ENCODE measurements around the gene XYLT1.

Gene XYLT1

GRCh38 chr16:17227278-17227677 lies 243.5 kb downstream of the XYLT1 start:
- DNase-seq = no peak

GRCh38 chr16:17225541-17225940 lies 245.2 kb downstream of the XYLT1 start:
- no peak for DNase-seq

GRCh38 chr16:17224879-17225281 lies 245.9 kb downstream of the XYLT1 start:
- no peak for DNase-seq

GRCh38 chr16:17224350-17224749 lies 246.4 kb downstream of the XYLT1 start:
- DNase-seq = no peak

- DNase-seq = no peak
These were observed 247.2 kb downstream of the XYLT1 start for GRCh38 chr16:17223576-17223975.

GRCh38 chr16:17222871-17223401 lies 247.8 kb downstream of the XYLT1 start:
- DNase-seq = no peak

GRCh38 chr16:17219991-17220390 lies 250.8 kb downstream of the XYLT1 start:
- DNase-seq = no peak

- DNase-seq = no peak
These were observed 254.8 kb downstream of the XYLT1 start for GRCh38 chr16:17215936-17216335.

GRCh38 chr16:17215306-17215705 lies 255.5 kb downstream of the XYLT1 start:
- no peak for DNase-seq

GRCh38 chr16:17213974-17214373 lies 256.8 kb downstream of the XYLT1 start:
- DNase-seq = no peak

- DNase-seq = no peak
These were observed 257.7 kb downstream of the XYLT1 start for GRCh38 chr16:17213025-17213424.

- DNase-seq = no peak
These were observed 258.2 kb downstream of the XYLT1 start for GRCh38 chr16:17212606-17213005.

GRCh38 chr16:17211797-17212196 lies 259.0 kb downstream of the XYLT1 start:
- DNase-seq = no peak

- DNase-seq = no peak
These were observed 264.0 kb downstream of the XYLT1 start for GRCh38 chr16:17206712-17207111.

- no peak for DNase-seq
These were observed 265.2 kb downstream of the XYLT1 start for GRCh38 chr16:17205279-17206211.

- no peak for DNase-seq
These were observed 266.1 kb downstream of the XYLT1 start for GRCh38 chr16:17204644-17205043.

GRCh38 chr16:17204206-17204605 lies 266.6 kb downstream of the XYLT1 start:
- no peak for DNase-seq

GRCh38 chr16:17203424-17203823 lies 267.3 kb downstream of the XYLT1 start:
- DNase-seq = no peak

- DNase-seq = no peak
These were observed 271.6 kb downstream of the XYLT1 start for GRCh38 chr16:17199135-17199534.

GRCh38 chr16:17196526-17196925 lies 274.2 kb downstream of the XYLT1 start:
- DNase-seq = no peak

GRCh38 chr16:17194190-17194780 lies 276.5 kb downstream of the XYLT1 start:
- DNase-seq = no peak

- DNase-seq = no peak
These were observed 277.1 kb downstream of the XYLT1 start for GRCh38 chr16:17193566-17194100.

- DNase-seq = no peak
These were observed 286.7 kb downstream of the XYLT1 start for GRCh38 chr16:17184026-17184425.

Measured in right kidney (tissue), 1 donor.